K562 (cell line): ENCODE results near the gene NEK2. TPM values are rescaled to one million over a fixed set of nuclear protein-coding genes. Genes with fewer than 3 reads are reported as not detected.
A peak's percentile ranks its signal among the peaks of the same experiment; 100 is the strongest.

Experiments used
- BHLHE40 ChIP-seq: IDR thresholded peaks from 2 replicates; pipeline ENCODE4 v1.6.1; 2011; ENCODE audit warnings: low read length, improper control_type of control experiment
- CBFA2T3 ChIP-seq: fragments of 450-650 bp; IDR thresholded peaks from 2 replicates; pipeline ENCODE4 v1.6.1; 2017
- FOS ChIP-seq: IDR thresholded peaks from 3 replicates; pipeline ENCODE4 v1.6.1; 2011; ENCODE audit not compliant: insufficient read length; ENCODE audit errors: extremely low read depth
- FOXK1 ChIP-seq: sonication (generic); formaldehyde crosslinking; IDR thresholded peaks from 2 replicates; pipeline ENCODE4 v1.8.0; 2022; ENCODE audit warnings: missing genetic modification reagents, mild to moderate bottlenecking, borderline replicate concordance
- KDM1A ChIP-seq, 2 experiments: fragments of 450-650 bp; IDR thresholded peaks; 2 replicates each; pipeline ENCODE4 v1.6.1; 2016; ENCODE audit warnings: mild to moderate bottlenecking in 2 of 2
- MTA2 ChIP-seq: fragments of 450-650 bp; IDR thresholded peaks from 2 replicates; pipeline ENCODE4 v1.6.1; 2016; ENCODE audit warnings: low read depth
- NCOR1 ChIP-seq: fragments of 450-650 bp; IDR thresholded peaks from 2 replicates; pipeline ENCODE4 v1.6.1; 2016; ENCODE audit warnings: mild to moderate bottlenecking, moderate library complexity
- NFIC ChIP-seq: fragments of 450-650 bp; IDR thresholded peaks from 2 replicates; pipeline ENCODE4 v1.6.1; 2017; ENCODE audit warnings: mild to moderate bottlenecking, inconsistent platforms
- NR1H2 ChIP-seq: sonication (generic); formaldehyde crosslinking; IDR thresholded peaks from 2 replicates; pipeline ENCODE4 v1.4.0; 2020; ENCODE audit warnings: mild to moderate bottlenecking, missing genetic modification reagents
- SMARCA4 ChIP-seq: fragments of 450-650 bp; IDR thresholded peaks from 2 replicates; pipeline ENCODE4 v1.6.1; 2016
- ZKSCAN1 ChIP-seq: fragments of 150-350 bp; IDR thresholded peaks from 2 replicates; pipeline ENCODE4 v1.6.1; 2016; ENCODE audit warnings: low read depth, low read length
- ZNF175 ChIP-seq: fragments of 200-800 bp; sonication (Bioruptor generic); IDR thresholded peaks from 2 replicates; pipeline ENCODE4 v1.6.1; 2016; ENCODE audit warnings: low read depth, mild to moderate bottlenecking, missing genetic modification characterization, missing compliant biosample characterization
- ZNF707 ChIP-seq: fragments of 250-450 bp; sonication (Bioruptor Pico); conservative IDR thresholded peaks from 2 replicates; pipeline ENCODE4 v1.8.0; 2022; ENCODE audit warnings: inconsistent platforms, mild to moderate bottlenecking, moderate library complexity
- polyA plus RNA-seq, 8 experiments: library from polyadenylated mRNA; depleted of rRNA in 4 of 8; stranded (reverse) in 5 of 8; unstranded in 3 of 8; fragments of >200 nt; fragmentation: Nextera tagmentation in 2 of 8; fragmentation: Illumina TruSeq in 1 of 8; extraction: Ambion mirVana in 2 of 8; extraction: Trizol in 1 of 8; gene quantifications; 2 replicates each; pipeline versions ENCODE4 v1.2.1 to v1.2.3, GENCODE V29; 2011 to 2014; ENCODE audit warnings: inconsistent platforms in 1 of 8, missing spikeins in 1 of 8
- total RNA-seq, 7 experiments: library from RNA; depleted of rRNA in 6 of 7; stranded (reverse); fragments of >200 nt in 6 of 7; fragmentation: Illumina TruSeq in 2 of 7; extraction: Trizol in 2 of 7; gene quantifications; 2 replicates each; pipeline versions ENCODE4 v1.2.1 to v1.2.3, GENCODE V29; 2011 to 2021; ENCODE audit warnings: low replicate concordance in 1 of 7
- TF ChIP-seq, protein P1 (sequence below), 2 experiments: IDR thresholded peaks; 2 replicates each; pipeline ENCODE4 v1.6.1; 2012; ENCODE audit warnings: improper control_type of control experiment in 2 of 2, low read depth in 2 of 2, low read length in 2 of 2, borderline replicate concordance in 1 of 2
- TF ChIP-seq, protein P2 (sequence below): fragments of 450-650 bp; formaldehyde crosslinking; IDR thresholded peaks from 2 replicates; pipeline ENCODE4 v1.4.0; 2020; ENCODE audit warnings: mild to moderate bottlenecking, moderate library complexity
- TF ChIP-seq, protein P3 (sequence below): fragments of 200-800 bp; sonication (Bioruptor generic); IDR thresholded peaks from 2 replicates; pipeline ENCODE4 v1.6.1; 2016; ENCODE audit warnings: missing genetic modification characterization, missing compliant biosample characterization
- TF ChIP-seq, protein P4 (sequence below): fragments of 250-450 bp; sonication (Bioruptor Pico); IDR thresholded peaks from 2 replicates; pipeline ENCODE4 v1.4.0; 2020; ENCODE audit warnings: mild to moderate bottlenecking

NEK2 gene
- total and polyA plus RNA-seq, 9 of the 15 experiments (the other 6 are each of a cell fraction or from before 2014, with no cell fraction given), result 30.0 to 74.7 (median 66.4) TPM

DNA sequence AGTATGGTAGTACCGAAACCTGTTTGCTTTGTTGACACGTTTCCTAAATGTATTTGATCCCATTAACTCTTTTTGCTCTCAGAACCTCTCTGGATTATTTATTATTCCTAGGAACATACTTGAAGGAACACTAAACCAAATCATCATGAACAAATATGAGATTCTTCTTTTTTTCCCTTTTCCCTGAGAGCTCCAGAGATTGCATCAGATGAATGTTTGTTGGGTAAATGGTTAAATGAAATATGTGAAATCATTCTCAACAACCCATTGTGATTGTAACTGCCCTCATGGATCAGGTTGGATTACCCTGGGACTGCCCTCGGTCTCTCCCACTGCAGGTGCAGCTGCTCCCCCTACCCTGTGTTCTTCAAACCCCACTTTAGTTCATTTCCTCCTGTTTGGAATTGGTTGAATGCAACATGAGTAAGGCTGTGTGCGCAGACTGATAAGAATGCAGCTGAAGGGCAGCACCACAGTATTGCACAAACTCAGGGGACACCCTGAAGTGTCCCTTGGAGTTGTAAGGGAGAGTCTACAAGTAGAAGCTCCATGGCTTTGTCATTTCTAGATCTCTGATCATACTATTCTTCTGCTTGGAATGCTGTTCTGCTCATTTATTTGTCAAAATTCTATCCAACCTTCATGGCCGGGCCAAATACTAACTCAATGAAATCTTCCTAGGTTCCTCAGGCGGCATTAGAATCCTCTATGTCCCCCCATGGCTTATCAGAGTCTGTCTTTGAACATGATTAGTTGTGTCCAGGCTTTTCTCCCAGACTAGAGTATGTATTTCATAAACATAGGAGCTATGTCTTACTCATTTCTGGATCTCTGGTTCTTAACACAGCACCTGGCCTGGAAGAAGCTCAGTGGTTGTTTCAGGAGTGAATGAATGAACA lies 47.1 kb upstream of the NEK2 start (continued):
- TF ChIP-seq, protein P1, sequence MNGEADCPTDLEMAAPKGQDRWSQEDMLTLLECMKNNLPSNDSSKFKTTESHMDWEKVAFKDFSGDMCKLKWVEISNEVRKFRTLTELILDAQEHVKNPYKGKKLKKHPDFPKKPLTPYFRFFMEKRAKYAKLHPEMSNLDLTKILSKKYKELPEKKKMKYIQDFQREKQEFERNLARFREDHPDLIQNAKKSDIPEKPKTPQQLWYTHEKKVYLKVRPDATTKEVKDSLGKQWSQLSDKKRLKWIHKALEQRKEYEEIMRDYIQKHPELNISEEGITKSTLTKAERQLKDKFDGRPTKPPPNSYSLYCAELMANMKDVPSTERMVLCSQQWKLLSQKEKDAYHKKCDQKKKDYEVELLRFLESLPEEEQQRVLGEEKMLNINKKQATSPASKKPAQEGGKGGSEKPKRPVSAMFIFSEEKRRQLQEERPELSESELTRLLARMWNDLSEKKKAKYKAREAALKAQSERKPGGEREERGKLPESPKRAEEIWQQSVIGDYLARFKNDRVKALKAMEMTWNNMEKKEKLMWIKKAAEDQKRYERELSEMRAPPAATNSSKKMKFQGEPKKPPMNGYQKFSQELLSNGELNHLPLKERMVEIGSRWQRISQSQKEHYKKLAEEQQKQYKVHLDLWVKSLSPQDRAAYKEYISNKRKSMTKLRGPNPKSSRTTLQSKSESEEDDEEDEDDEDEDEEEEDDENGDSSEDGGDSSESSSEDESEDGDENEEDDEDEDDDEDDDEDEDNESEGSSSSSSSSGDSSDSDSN (IDR thresholded peaks at IDR 0.05; ENCODE audit: borderline replicate concordance in 1 of 2, low read depth in 2 of 2, low read length in 2 of 2), result 0 out of 4 replicates have a peak, but pooled peaks of 1 of the 2 experiments have one; percentile 33
- peak; percentile 69 for TF ChIP-seq NFIC
- no peak for TF ChIP-seq ZNF707 (CRISPR knock-in tag)
- TF ChIP-seq KDM1A (IDR thresholded peaks at IDR 0.05), result peak in 1 of 2 experiments; percentile 65; a peak in 2 of 4 replicates
- TF ChIP-seq, protein P2, sequence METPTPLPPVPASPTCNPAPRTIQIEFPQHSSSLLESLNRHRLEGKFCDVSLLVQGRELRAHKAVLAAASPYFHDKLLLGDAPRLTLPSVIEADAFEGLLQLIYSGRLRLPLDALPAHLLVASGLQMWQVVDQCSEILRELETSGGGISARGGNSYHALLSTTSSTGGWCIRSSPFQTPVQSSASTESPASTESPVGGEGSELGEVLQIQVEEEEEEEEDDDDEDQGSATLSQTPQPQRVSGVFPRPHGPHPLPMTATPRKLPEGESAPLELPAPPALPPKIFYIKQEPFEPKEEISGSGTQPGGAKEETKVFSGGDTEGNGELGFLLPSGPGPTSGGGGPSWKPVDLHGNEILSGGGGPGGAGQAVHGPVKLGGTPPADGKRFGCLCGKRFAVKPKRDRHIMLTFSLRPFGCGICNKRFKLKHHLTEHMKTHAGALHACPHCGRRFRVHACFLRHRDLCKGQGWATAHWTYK (CRISPR knock-in tag), result 0 out of 2 replicates have a peak, but pooled peaks have one; percentile 25
- TF ChIP-seq BHLHE40, result peak; percentile 61; the same call in 1 of the 2 replicates
- TF ChIP-seq ZNF175 (CRISPR knock-in tag), result peak; percentile 74
- TF ChIP-seq MTA2, result peak; percentile 79
- peak; percentile 84 for TF ChIP-seq NCOR1
- 0 out of 2 replicates have a peak, but pooled peaks have one; percentile 56 for TF ChIP-seq NR1H2 (CRISPR knock-in tag)
- peak; percentile 2 for TF ChIP-seq FOS
- TF ChIP-seq FOXK1 (CRISPR knock-in tag), result 0 out of 2 replicates have a peak, but pooled peaks have one; percentile 50
- TF ChIP-seq, protein P3, sequence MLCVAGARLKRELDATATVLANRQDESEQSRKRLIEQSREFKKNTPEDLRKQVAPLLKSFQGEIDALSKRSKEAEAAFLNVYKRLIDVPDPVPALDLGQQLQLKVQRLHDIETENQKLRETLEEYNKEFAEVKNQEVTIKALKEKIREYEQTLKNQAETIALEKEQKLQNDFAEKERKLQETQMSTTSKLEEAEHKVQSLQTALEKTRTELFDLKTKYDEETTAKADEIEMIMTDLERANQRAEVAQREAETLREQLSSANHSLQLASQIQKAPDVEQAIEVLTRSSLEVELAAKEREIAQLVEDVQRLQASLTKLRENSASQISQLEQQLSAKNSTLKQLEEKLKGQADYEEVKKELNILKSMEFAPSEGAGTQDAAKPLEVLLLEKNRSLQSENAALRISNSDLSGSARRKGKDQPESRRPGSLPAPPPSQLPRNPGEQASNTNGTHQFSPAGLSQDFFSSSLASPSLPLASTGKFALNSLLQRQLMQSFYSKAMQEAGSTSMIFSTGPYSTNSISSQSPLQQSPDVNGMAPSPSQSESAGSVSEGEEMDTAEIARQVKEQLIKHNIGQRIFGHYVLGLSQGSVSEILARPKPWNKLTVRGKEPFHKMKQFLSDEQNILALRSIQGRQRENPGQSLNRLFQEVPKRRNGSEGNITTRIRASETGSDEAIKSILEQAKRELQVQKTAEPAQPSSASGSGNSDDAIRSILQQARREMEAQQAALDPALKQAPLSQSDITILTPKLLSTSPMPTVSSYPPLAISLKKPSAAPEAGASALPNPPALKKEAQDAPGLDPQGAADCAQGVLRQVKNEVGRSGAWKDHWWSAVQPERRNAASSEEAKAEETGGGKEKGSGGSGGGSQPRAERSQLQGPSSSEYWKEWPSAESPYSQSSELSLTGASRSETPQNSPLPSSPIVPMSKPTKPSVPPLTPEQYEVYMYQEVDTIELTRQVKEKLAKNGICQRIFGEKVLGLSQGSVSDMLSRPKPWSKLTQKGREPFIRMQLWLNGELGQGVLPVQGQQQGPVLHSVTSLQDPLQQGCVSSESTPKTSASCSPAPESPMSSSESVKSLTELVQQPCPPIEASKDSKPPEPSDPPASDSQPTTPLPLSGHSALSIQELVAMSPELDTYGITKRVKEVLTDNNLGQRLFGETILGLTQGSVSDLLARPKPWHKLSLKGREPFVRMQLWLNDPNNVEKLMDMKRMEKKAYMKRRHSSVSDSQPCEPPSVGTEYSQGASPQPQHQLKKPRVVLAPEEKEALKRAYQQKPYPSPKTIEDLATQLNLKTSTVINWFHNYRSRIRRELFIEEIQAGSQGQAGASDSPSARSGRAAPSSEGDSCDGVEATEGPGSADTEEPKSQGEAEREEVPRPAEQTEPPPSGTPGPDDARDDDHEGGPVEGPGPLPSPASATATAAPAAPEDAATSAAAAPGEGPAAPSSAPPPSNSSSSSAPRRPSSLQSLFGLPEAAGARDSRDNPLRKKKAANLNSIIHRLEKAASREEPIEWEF, result no peak
- TF ChIP-seq ZKSCAN1, result peak; percentile 20; the same call in 1 of the 2 replicates
- peak; percentile 96 for TF ChIP-seq SMARCA4
- TF ChIP-seq, protein P4, sequence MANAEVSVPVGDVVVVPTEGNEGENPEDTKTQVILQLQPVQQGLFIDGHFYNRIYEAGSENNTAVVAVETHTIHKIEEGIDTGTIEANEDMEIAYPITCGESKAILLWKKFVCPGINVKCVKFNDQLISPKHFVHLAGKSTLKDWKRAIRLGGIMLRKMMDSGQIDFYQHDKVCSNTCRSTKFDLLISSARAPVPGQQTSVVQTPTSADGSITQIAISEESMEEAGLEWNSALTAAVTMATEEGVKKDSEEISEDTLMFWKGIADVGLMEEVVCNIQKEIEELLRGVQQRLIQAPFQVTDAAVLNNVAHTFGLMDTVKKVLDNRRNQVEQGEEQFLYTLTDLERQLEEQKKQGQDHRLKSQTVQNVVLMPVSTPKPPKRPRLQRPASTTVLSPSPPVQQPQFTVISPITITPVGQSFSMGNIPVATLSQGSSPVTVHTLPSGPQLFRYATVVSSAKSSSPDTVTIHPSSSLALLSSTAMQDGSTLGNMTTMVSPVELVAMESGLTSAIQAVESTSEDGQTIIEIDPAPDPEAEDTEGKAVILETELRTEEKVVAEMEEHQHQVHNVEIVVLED (CRISPR knock-in tag), result no peak
- peak; percentile 93 for TF ChIP-seq CBFA2T3
